LNCAP (cell line): ENCODE data around the gene SPANXN4.

Experiments used
- TF ChIP-seq, protein P1 (sequence below): fragments of 450-650 bp; IDR thresholded peaks from 2 replicates; pipeline ENCODE4 v1.5.1; 2017; ENCODE audit warnings: mild to moderate bottlenecking

Gene SPANXN4

DNA sequence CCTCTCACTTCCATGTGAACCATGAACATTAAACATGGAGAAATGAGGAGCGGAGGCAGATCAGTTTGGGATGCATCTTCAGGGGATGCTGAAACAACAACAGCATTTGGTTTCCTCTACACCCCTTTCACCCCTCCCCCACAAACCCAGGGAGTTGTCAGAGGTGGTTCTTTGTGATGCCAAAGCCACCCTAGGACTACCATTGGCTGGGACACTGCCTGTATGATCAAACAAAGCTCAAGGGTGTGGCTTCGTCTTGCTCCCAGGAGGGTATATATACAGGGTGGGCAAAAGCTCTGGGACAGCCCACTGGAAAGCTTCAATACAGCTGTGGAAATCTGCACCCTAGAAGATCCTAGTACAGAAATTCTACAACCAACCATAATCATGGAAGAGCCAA is at the start of gene SPANXN4:
SPANXN4 (plus strand) TSS at position 301 of the 400 bp plus-strand sequence; CDS start at position 388, 87 bp downstream.
- TF ChIP-seq, protein P1, sequence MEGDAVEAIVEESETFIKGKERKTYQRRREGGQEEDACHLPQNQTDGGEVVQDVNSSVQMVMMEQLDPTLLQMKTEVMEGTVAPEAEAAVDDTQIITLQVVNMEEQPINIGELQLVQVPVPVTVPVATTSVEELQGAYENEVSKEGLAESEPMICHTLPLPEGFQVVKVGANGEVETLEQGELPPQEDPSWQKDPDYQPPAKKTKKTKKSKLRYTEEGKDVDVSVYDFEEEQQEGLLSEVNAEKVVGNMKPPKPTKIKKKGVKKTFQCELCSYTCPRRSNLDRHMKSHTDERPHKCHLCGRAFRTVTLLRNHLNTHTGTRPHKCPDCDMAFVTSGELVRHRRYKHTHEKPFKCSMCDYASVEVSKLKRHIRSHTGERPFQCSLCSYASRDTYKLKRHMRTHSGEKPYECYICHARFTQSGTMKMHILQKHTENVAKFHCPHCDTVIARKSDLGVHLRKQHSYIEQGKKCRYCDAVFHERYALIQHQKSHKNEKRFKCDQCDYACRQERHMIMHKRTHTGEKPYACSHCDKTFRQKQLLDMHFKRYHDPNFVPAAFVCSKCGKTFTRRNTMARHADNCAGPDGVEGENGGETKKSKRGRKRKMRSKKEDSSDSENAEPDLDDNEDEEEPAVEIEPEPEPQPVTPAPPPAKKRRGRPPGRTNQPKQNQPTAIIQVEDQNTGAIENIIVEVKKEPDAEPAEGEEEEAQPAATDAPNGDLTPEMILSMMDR = no peak

DNA sequence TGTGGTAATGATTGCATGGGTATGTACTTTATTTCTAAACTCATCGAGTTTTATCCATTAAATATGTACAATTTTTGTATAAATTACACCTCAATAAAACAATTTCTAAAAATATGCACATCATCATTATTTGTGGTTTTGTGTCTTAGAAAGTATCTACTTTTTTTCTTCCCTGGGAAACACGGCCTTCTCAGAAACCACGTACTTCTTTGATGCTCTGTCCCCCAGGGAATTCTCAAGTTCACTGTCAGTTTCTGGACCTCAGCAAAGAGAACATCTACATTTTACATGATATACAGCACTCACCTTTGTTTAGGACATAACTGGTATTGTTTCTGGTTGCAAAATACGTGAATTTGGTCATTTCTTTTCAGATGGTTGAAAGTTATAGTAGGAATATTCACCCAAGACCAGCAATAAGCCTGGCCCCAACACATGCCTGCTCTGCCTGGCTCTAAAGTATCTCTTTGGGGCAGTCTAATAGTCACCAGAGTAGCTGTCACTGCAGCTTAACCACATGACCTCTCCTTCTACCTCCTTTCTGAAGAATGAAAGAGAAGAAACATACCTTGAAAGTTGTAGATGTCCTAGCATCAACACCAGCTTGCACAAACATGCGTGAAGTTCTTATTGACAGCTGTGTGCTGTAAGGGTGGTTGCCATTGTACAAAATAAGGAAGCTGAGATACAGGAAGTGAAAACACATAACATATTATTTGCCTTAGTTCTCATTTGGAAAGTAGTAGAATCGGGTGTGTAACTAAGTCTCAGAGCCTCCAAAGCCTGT is 48.4 kb upstream of the SPANXN4 start:
- TF ChIP-seq, protein P1 = no peak

- TF ChIP-seq, protein P1 = no peak
Measured at GRCh38 chrX:142978130-142978684, 47.5 kb upstream of the SPANXN4 start.

GRCh38 chrX:142982679-142983078 is 43.0 kb upstream of the SPANXN4 start:
- TF ChIP-seq, protein P1 = no peak

- TF ChIP-seq, protein P1 = no peak
Measured at GRCh38 chrX:142994988-142995387, 30.7 kb upstream of the SPANXN4 start.

- TF ChIP-seq, protein P1 = no peak
Measured at GRCh38 chrX:142998447-142999198, 27.1 kb upstream of the SPANXN4 start.

- TF ChIP-seq, protein P1 = no peak
Measured at GRCh38 chrX:142999199-142999701, 26.5 kb upstream of the SPANXN4 start.
